ENCODE measurements around the gene PBOV1.

DNA sequence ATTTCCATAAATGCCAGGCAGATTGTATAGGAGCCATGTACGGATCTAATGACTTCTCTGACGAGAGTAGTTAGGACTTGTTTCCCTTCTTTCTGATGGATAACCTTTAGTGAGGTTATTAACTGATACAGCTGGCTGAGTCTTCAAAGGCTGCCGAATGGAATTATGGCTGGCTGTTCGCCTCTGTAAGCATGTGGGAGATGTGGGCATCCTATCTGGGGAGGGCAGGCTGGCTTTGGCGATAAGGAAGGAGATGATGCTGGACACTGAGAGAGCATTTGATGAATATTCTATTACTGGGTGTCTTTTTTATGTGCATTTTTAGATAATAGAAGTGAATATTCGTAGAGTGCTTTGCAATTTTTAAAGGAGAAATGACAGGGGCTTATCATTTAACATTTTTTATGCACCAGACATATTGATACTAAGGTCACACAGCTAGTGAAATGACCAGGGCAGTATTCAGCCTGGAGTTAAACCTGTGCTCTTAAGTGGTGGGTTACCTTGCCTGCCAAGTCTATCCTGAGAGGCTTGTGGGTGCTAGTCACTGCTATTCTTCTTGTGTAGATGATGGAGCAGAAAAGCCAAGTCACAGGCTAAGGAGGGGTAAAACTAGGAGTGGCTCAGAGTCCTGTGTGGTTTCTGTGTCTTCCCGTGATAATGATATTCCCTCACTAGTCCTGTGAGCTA lies 3.1 kb downstream of the PBOV1 start:
- TF ChIP-seq, protein P1, sequence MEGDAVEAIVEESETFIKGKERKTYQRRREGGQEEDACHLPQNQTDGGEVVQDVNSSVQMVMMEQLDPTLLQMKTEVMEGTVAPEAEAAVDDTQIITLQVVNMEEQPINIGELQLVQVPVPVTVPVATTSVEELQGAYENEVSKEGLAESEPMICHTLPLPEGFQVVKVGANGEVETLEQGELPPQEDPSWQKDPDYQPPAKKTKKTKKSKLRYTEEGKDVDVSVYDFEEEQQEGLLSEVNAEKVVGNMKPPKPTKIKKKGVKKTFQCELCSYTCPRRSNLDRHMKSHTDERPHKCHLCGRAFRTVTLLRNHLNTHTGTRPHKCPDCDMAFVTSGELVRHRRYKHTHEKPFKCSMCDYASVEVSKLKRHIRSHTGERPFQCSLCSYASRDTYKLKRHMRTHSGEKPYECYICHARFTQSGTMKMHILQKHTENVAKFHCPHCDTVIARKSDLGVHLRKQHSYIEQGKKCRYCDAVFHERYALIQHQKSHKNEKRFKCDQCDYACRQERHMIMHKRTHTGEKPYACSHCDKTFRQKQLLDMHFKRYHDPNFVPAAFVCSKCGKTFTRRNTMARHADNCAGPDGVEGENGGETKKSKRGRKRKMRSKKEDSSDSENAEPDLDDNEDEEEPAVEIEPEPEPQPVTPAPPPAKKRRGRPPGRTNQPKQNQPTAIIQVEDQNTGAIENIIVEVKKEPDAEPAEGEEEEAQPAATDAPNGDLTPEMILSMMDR (IDR thresholded peaks at IDR 0.05), result no peak
- no peak for TF ChIP-seq POLR2A (IDR thresholded peaks at IDR 0.05)

Data from heart left ventricle (tissue), 13 donors.